Fibroblast of skin of left quadriceps (primary cell): ENCODE measurements around the gene F7.

ENCODE experiments used
- DNase-seq, 2 experiments: peaks; one replicate each; pipeline ENCODE4 v3.0.0-alpha.2; 2013; ENCODE audit warnings: low read depth in 2 of 2

Gene F7

DNA sequence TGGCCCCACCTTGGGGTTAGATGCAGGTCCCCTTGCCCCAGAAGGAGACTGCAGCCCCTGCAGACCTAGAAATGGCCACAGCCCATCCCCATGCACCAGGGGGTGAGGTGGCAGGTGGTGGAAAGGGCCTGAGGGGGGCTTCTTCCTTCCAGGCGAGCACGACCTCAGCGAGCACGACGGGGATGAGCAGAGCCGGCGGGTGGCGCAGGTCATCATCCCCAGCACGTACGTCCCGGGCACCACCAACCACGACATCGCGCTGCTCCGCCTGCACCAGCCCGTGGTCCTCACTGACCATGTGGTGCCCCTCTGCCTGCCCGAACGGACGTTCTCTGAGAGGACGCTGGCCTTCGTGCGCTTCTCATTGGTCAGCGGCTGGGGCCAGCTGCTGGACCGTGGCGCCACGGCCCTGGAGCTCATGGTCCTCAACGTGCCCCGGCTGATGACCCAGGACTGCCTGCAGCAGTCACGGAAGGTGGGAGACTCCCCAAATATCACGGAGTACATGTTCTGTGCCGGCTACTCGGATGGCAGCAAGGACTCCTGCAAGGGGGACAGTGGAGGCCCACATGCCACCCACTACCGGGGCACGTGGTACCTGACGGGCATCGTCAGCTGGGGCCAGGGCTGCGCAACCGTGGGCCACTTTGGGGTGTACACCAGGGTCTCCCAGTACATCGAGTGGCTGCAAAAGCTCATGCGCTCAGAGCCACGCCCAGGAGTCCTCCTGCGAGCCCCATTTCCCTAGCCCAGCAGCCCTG is 12.8 kb downstream of the F7 start:
- no peak for DNase-seq

DNA sequence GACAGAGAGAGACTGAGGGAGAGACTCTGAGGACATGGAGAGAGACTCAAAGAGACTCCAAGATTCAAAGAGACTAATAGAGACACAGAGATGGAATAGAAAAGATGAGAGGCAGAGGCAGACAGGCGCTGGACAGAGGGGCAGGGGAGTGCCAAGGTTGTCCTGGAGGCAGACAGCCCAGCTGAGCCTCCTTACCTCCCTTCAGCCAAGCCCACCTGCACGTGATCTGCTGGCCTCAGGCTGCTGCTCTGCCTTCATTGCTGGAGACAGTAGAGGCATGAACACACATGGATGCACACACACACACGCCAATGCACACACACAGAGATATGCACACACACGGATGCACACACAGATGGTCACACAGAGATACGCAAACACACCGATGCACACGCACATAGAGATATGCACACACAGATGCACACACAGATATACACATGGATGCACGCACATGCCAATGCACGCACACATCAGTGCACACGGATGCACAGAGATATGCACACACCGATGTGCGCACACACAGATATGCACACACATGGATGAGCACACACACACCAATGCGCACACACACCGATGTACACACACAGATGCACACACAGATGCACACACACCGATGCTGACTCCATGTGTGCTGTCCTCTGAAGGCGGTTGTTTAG is 13.7 kb downstream of the F7 start:
- no peak for DNase-seq

DNA sequence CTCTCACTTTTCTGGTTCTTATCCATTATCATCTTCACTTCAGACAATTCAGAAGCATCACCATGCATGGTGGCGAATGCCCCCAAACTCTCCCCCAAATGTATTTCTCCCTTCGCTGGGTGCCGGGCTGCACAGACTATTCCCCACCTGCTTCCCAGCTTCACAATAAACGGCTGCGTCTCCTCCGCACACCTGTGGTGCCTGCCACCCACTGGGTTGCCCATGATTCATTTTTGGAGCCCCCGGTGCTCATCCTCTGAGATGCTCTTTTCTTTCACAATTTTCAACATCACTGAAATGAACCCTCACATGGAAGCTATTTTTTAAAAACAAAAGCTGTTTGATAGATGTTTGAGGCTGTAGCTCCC is 14.2 kb downstream of the F7 start:
- DNase-seq: no peak

DNA sequence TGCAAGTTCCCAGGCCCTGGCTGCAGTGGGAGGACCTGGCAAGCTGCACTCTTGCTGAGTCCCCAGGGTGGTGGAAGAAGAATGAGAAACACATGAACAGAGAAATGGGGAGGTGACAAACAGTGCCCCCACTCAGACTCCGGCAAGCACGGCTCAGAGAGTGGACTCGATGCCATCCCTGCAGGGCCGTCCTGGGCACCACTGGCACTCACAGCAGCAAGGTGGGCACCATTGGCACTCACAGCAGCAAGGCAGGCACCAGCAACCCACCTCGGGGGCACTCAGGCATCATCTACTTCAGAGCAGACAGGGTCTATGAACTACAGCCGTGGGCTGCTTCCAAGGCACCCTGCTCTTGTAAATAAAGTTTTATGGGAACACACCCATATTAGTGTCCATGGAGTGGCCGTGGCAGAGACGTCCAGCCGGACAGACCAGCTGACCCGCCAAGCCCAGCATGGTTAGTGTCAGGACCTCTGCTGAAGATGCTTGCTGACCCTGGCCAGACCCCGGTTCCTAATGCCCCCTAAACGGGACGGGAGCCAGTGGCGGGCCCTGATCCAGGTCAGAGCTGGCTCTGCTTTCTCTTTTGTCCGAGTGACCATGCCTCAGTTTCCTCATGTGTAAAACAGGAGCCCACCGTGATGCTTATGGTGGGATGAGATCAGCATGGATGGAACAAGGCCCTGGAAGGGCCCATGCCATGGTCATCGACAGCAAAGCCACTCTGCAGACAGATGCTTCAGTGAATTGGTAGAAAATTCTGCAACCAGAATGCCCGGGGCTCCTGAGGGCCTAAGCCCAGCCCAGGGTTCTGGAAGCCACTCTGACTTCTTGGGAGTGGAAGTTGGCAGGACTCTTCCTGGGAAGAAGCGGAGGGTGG is 14.9 kb downstream of the F7 start:
- DNase-seq: no peak

DNA sequence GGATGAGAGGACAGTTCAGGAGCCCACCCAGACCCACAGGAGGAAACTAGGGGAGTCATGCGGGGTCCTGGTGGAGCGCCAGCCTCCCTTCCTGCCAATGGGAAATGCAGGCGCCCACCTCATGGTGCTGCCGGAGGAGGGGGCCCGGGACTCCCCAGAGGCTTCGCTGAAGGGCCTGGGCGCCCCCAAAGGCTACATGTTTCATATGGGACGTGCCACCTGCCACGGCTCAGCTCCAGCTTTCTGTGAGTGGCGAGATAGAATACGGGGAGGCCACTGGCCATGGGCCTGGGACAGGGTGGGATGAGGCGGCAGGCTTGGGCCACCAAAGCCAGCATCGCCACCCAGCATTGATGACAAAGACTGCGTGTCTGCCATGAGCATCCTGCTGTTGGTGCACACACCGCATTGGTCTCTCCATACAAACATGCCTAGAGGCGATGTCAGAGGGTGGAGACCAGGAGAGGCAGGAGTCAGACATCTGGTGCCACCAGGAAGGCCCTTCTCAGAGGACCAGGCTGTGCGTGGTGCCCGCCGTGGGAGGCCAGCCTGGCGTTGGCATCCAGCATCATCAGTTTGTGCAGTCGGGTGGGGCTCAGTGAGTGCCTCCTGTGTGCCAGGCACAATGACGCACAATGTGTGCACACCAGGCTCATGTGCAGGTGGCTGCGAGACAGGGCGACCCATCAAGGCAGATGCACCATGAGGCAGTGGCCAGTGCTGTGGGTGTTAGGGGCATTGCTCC is 15.8 kb downstream of the F7 start:
- DNase-seq: no peak

DNA sequence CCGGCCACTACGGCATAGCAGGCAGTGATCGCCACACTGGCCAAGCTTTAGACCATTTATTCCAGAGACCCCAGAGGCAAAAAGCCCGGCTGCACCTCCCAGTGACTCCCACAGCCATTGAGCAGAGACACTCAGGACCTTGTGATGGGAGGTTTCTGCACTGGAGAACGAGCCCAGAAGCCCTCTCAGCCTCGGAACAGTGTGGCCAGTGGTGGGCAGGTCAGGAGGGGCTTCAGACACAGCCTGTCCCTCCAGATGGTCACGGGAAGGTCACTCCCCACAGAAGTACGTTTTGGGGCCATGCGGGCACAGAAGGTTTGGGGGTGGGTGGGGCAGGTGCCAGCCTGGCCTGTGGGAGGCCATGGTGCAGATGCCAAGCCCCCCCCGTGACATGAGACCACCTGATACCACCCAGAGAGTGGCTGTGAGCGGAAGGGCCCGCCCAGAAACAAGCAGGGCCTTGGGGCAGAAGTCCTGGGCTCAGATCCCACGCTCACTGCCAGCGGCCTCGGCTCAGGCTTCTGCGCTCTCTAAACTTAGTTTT is 16.4 kb downstream of the F7 start:
- DNase-seq: no peak

DNA sequence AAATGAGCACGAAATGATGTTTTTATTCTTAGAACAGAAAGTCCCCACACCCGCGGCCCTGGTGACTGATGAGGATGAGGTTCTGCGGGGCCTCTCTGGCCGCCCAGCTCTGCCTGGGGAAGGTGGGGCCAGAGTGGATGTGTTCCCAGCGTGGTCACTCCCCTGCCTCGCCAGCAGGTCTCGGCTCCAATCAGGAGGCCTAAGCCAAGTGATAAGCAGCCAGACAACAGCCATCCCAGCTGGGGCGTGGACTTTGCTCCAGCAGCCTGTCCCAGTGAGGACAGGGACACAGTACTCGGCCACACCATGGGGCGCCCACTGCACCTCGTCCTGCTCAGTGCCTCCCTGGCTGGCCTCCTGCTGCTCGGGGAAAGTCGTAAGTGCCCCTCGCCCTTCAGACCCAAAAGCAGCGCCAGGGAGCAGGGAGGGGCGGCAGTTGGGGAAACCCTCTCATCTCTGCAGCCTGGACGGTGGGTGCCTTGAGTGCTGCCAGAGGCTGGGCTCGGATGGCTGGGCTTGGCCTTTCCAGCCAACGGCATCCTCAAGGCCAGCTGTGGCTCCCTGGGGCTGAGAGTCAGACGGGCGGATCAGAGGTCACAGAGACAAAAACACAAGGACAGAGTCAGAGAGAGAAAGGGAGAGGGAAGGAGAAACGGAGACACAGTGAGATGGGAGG is 17.1 kb downstream of the F7 start, which contains the start of gene F10:
Gene F10, plus strand, starts transcription at position 250 of the 676 bp plus-strand sequence. Its CDS starts 57 bp downstream, at position 307.
- no peak for DNase-seq

DNA sequence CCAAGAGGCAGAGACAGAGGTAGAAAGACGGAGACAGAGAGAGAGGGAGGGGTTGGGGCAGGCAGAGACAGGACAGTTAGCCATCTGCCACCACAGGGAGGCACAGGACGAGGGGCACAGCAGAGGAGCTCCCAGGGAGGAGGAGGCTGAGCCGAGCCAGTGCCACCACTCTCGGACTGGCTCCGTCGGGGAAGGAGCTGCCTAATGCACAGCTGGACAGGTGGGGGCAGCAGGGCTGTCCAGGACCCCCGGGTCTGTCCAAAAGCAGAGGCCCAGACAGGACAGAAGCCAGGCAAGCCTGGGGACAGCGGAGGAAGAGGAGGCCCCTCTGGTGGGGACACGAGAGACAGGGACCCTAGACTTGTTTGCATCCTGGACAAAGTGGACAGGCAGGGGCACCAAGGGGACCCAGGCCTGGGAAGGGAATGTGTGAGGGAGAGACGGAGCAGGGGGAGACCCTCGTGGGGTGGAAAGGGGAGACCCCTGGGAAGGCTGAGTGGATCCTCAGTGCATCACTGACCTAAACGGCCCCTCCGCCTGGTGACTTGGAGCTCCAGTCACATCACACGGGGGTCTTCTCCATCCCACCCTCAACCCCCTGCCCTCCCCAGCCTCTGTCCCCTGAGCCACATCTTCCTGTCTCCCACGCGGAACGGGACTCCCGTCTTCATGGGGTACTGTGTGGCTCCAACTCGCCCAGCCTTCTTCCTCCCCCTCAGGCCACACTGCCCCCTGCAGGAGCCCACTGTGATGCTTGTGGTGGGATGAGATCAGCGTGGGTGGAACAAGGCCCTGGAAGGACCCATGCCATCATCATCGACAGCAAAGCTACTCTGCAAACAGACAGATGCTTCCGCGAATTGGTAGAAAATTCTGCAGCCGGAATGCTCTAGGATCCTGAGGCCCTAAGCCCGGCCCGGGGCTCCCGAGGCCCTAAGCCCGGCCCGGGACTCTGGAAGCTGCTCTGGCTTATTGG is 17.9 kb downstream of the F7 start:
- no peak for DNase-seq

DNA sequence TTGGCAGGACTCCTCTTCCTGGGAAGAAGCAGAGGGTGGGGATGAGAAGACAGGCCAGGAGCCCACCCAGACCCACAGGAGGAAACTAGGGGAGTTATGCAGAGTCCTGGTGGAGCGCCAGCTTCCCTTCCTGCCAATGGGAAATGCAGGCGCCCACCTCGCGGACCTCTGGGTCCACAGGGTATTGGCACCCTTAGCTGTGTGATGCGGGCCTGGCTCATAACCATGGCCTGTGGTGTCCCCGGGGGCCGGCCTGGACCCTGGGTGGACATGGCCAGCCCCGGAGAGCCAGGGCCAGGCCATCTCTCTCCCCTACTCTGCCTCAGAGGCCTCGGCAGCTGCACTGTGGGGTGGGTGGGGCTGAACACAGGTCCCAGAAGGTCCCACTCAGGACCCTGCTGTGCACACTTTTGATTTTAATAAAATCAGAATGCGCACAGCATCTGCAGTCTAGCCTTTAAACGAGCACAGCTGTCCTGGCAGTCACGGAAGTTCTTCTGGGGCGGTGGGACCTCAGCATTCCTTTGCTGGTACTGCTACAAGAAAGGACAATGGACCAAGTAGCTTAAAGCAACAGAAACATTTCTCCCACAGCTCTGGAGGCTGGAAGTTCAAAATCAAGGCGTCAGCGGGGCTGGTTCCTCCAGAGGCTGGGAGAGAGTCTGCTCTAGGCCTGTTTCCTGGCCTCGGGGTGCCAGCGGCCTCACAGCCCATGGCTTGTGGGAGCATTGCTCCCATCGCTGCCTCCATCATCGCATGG is 18.8 kb downstream of the F7 start:
- DNase-seq: no peak

DNA sequence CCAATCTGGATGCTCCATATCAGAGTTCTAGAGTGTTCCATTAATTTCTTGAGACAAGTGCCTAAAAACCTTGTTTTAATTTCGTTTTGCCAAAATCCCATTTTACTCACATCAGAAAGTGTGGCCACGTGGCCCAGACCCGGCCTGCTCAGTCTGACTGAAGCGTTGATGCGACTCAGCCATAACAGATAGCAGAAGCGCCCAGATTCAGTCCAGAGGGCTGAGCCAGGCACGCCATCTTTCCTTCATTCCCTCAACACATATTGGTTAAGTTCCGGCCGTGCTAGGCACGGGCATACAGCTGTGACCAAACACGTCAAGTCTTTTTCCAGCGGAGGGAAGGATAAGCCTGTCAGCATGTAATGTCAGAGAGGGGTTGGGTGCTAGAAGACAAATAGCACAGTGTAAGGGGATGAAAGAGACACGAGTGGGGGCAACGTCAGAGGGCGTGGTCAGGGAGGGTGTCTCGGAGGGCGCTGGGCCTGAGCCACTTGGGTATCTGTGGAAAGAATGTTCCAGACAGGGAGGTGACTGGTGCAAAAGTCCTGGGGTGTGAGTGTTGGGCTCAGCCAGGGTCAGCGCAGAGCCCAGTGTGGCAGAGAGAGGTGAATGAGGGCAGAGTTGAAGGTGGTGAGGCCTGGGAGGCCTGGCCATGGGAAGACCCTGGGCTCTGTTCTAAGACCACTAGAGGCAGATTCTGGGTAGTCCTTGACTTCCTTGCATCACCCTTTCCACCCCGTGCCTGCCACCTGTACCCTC is 20.1 kb downstream of the F7 start:
- DNase-seq: no peak

DNA sequence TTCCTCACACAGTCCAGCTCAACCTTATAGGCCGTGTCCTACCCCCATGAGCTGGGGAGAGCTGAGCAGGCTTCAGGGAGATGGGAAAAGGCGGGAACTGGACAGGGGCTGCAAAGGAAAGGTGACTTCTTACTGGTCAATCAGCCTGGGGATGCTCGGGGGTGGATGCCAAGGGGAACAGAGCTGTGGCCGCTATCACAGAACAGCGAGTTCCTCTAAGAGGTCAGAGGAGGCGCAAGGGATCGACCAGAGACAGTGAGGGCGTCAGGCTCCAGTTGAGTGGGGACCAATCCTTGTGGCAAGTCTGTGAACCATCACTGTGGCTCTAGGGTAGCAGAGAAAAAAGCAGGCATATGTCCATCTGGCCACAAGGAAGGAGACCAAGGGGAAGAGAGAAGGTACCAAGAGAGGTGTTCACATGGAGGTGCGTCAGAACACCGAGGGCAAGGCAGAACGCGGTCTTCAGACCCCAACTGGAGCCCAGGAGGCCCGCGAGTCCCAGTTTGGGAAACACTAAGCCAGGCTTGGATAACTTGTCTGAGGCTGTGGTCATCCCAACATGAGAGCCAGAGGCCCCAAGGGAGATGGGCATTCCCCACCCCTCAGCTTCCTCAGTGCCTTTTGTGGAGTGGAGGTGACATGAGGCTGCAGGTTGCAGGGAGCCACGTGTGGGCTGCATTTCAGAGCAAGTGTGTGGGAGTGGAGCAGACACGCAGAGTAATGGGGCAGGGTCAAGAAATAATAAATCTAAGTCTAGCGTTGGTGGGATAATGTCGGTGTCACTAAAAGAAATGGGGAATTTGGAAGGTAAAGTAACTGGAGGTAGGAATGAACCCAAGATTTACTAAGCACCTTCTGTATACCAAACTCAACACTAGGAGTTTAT is 20.9 kb downstream of the F7 start:
- DNase-seq: no peak

DNA sequence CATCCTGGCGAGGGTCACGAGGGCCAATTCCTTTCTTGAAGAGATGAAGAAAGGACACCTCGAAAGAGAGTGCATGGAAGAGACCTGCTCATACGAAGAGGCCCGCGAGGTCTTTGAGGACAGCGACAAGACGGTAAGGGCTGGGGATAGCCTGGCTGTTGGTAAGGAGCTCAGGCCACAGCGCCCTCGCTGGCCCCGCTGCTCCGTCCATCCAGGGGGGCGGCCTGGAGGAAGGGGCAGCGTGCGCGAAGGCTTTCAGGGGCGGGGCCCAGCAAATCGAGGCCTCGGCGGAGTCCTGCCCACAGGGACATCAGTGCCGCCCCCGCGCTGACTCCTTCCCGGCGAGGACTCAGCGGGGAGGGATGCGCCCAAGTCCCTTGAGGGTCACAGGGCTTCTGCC is 23.9 kb downstream of the F7 start:
- DNase-seq: no peak

DNA sequence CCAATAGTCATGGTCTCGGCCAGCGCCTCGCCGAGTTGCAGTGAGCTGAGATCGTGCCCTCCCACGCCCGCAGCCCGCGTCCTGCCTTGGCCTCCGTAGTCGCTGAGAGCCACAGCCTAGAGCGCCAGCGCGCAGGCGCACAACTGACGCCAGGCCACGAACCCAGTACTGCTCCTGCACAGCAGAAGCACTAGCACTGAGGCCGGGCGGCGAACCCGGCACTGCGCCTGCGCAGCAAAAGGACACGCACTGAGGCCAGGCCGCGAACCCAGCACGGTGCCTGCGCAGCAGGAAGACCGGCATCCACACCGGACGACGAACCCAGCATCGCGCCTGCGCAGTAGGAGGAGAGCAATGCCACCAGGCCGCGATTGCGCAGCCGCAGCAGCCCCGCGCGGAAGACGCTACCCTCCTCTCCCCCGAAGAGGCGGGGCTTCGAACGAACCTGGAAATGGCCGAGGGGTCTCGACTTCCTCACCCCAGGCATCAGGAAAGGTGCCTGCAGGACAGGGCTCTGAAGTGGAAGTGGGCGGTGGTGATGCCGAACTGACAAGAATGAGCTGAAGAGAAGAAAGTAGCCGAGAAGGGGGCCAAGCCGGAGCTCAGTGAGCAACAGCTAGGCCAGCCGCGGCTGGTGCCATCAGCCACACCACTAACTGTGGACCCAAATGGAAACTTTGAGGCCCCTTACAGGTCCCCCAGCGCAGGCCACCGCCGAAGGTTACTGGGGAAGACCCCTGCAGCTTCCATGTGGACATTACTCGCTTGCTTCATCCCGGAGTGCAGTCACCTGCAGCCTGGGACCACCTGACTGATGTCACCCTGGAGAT is 24.5 kb downstream of the F7 start:
- no peak for DNase-seq

DNA sequence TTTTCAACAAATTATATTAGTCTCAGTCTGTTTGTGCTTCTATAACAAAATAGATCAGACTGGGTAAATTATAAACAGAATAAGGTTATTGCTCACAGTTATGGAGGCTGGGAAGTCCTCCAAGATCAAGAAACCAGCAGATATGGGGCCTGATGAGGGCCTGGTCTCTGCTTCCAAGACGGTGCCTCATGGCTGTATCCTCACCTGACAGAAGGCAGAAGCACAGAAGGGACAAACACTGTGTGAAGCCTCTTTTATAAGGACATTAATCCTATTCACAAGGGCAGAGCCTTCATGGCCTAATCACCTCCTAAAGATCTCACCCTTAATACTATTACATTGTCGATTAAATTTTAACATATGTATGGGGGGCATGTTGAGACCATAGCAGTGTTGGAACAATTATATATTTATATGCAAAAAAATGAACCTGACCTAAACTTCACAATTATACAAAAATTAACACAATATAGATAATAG is 29.7 kb downstream of the F7 start:
- DNase-seq: no peak

DNA sequence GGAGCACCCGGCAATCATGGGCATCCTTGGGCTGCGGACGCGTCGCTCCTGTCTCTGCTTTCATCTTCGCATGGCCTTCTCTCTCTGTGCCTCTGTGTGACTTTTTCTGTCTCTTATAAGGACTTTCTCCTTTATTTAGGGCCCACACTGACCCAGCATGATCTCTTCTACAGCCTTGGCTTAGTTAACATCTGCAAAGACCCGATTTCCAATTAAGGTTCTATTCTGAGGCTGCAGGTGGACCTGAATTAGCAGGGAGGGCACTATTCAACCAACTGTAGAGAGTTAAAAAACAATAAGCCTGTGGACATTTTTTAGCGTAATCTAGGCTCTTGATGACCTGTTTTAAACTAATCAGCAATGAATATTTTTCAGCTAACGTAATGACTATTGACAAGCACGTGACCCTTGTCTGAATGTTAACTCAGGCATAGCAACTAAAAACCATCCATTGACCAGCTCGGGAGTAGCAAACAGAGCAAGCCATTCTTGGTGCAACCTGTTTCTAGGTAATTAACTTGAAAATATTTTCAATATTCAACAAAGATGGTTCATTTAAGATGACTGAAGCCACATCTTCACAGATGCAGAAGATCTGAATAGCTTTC is 32.2 kb downstream of the F7 start:
- no peak for DNase-seq
